Esophagus muscularis mucosa (tissue), 4 donors: ENCODE measurements around the gene BORCS8. TPM values are rescaled to one million over a fixed set of nuclear protein-coding genes. Genes with fewer than 3 reads are reported as not detected.
A peak's percentile ranks its signal among the peaks of the same experiment; 100 is the strongest.

ENCODE experiments used
- DNase-seq: peaks from one replicate; pipeline ENCODE4 v3.0.0-alpha.2; 2017; ENCODE audit errors: extremely low spot score
- H3K27ac ChIP-seq, 4 donors: fragments of 200-600 bp; sonication (generic); replicated peaks in 1 of 4; 1 replicate in 3 of 4; 2 replicates in 1 of 4; pipeline ENCODE4 v1.5.1; 2016 to 2019; ENCODE audit warnings: mild to moderate bottlenecking in 1 of 4
- H3K27me3 ChIP-seq, 4 donors: fragments of 200-600 bp; sonication (generic); one replicate each; pipeline versions ENCODE4 v1.5.1 to v1.6.0; 2016 to 2019
- H3K36me3 ChIP-seq, 4 donors: fragments of 200-600 bp; sonication (generic); one replicate each; pipeline ENCODE4 v1.5.1; 2016 to 2019
- H3K4me1 ChIP-seq, 4 donors: fragments of 200-600 bp; sonication (generic); one replicate each; pipeline ENCODE4 v1.5.1; 2016 to 2019
- H3K4me3 ChIP-seq, 4 donors: fragments of 200-600 bp; sonication (generic); 1 replicate in 2 of 4; 2 replicates in 2 of 4; pipeline ENCODE4 v1.5.1; 2016 to 2019; ENCODE audit warnings: mild to moderate bottlenecking in 4 of 4, moderate library complexity in 1 of 4
- H3K9me3 ChIP-seq, 4 donors: fragments of 200-600 bp; sonication (generic); 1 replicate in 3 of 4; 2 replicates in 1 of 4; pipeline ENCODE4 v1.5.1; 2016 to 2019
- CTCF ChIP-seq, 3 experiments: fragments of 200-600 bp in 2 of 3; fragments of 450-650 bp in 1 of 3; sonication (generic) in 2 of 3; IDR thresholded peaks; one replicate each; pipeline ENCODE4 v1.5.1; 2017 to 2019; ENCODE audit warnings: antibody characterized with exemption in 3 of 3, mild to moderate bottlenecking in 2 of 3, moderate library complexity in 1 of 3
- EP300 ChIP-seq: sonication (generic); formaldehyde crosslinking; IDR thresholded peaks from one replicate; pipeline ENCODE4 v1.6.1; 2017; ENCODE audit warnings: antibody characterized with exemption
- POLR2A ChIP-seq: fragments of 450-650 bp; IDR thresholded peaks from one replicate; pipeline ENCODE4 v1.6.1; 2017; ENCODE audit warnings: antibody characterized with exemption, moderate library complexity, mild to moderate bottlenecking, low read depth
- POLR2AphosphoS5 ChIP-seq, 2 donors: sonication (generic); formaldehyde crosslinking; IDR thresholded peaks; one replicate each; pipeline ENCODE4 v1.6.1; 2017; ENCODE audit warnings: antibody characterized with exemption in 2 of 2
- WGBS: methylation state at CpG from one replicate; pipeline ENCODE4 v1.1.5; 2018; 5-methylcytosine and 5-hydroxymethylcytosine counted together
- intact Hi-C: fragments of 100-400 bp; cut with DNase I; formaldehyde crosslinking; loops from one replicate; pipeline ENCODE4 v1.15.1; 2023
- total RNA-seq, 4 donors: library from RNA; depleted of rRNA; stranded (reverse); fragments of >200 nt; gene quantifications; one replicate each; pipeline versions ENCODE4 v1.1.0 to v1.2.1, GENCODE V29; 2016

Gene BORCS8
- total RNA-seq, 4 donors from 2014 or later: 10.8 to 16.1 (median 12.5) TPM

DNA sequence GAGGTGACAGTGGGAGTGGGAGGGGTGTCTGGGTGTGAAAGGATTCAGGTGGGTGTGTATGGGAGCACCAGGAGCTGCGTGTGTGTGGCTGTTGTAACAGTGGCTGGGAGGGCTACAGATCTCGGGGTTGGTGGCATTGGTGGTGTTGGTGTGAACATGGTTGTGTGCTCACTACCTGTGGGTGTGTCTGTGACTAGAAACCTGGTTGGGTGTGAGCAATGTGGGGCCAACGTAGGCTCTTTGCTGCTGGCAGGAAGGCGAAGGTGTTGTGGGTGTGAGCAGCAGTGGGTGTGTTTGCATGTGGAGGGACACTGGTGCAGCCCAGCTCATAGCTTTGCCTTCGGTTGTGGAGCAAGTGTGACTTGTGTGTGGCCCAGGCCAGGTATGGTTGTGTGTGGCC, 15.0 kb upstream of the BORCS8 start:
- Histone ChIP-seq H3K4me3 (no peak overlapping the region), H3K36me3 (peaks cover 0 to 2% (median under 1%) of the 10 kb centered on the region in 4 donors), H3K9me3 (no peaks in the 10 kb centered on the region), H3K4me1 (peaks cover 8 to 16% (median 14%) of the 10 kb centered on the region in 4 donors), H3K27ac (no peak overlapping the region), H3K27me3 (peaks cover 6 to 60% (median 8%) of the 10 kb centered on the region in 4 donors)
- DNase-seq: no peak
- intact Hi-C loops: no loop called here
- TF ChIP-seq POLR2A (no peak), EP300 (no peak), POLR2AphosphoS5 (IDR thresholded peaks at IDR 0.05) (no peak), CTCF (IDR thresholded peaks at IDR 0.05) (no peak)
- 51% methylated on average over 5 of the region's 5 CpGs for WGBS

DNA sequence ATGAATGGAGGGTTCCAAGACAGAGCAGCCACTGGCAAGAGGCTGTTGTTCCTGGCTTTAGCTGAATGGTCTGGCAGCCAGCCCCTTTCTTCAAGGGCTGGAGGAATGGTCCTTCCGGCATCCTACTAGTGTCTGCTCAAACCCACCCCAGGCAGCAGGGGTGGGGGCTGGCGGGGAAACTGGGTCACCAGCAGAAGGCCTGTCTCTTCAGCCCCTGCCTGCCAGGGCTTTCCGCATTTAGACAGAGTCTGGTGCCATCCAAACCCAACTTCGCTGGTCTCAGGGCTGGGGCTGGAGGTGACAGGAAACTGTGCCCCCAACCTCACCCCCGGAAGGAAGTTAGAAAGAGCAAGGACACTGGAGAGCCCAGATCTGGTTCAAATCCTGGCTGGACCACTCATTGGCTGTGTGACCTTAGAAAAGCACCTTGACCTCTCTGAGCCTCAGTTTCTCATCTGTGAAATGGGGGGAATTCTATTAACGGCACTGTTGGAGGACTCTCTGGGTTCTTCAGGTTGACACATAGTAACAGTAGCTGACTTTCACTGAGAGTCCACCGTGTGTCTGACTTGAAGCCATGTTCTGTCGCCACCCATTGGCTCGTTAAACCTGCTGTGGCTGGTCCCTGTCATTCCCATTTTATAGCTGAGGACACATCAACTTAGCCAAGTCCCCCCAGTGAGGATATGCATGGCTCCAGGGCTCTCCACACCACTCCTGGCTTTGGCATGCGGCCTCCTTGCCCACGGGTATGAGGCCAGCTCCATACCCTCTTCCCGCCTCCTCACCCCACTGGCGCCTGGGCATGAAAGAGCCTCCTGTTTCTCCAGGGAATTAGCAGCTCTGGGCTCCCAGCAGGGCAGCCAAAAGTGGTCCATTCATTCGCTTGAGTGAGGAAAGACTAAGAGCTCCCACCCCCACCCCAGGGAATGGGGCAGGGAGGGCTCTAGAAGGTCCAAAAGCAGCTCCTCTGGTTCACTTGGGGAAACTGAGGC, 13.8 kb upstream of the BORCS8 start:
- Histone ChIP-seq H3K36me3 (peaks cover 0 to 12% (median 11%) of the 10 kb centered on the region in 4 donors), H3K9me3 (no peaks in the 10 kb centered on the region), H3K27me3 (peaks cover 0 to 48% (median 0%) of the 10 kb centered on the region in 4 donors), H3K27ac (no peak overlapping the region), H3K4me1 (peaks cover 8 to 21% (median 16%) of the 10 kb centered on the region in 4 donors), H3K4me3 (no peak overlapping the region)
- intact Hi-C loops: no loop called here
- 46% methylated on average over 11 of the region's 14 CpGs for WGBS
- no peak for TF ChIP-seq POLR2A
- no peak for TF ChIP-seq EP300
- TF ChIP-seq POLR2AphosphoS5 (IDR thresholded peaks at IDR 0.05): no peak
- TF ChIP-seq CTCF (IDR thresholded peaks at IDR 0.05): no peak
- DNase-seq: no peak

DNA sequence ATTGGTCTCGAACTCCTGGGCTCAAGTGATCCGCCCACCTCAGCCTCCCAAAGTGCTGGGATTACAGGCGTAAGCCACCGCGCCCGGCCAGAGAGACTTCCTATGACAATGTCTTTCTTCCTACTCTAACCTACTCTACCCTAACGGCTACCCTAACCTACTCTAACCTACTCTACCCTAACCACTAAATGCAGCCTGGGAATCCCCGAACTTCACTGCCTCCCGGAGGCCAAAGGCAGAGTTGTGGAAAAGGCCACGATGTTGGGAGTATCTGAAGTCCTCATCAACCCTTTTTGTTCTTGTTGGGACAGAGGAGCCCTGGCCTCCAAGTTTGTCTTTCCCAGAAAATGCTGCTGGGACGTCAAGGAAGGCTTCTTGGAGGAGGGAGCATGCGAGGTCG, 12.2 kb upstream of the BORCS8 start:
- DNase-seq: no peak
- TF ChIP-seq CTCF (IDR thresholded peaks at IDR 0.05) (no peak), POLR2A (no peak), EP300 (no peak)
- 76% methylated on average over 13 of the region's 13 CpGs for WGBS
- Histone ChIP-seq H3K36me3 (peaks cover 0 to 26% (median 17%) of the 10 kb centered on the region in 4 donors), H3K4me3 (no peak overlapping the region), H3K27ac (no peak overlapping the region), H3K27me3 (peaks cover 0 to 33% (median 0%) of the 10 kb centered on the region in 4 donors), H3K9me3 (no peaks in the 10 kb centered on the region), H3K4me1 (peaks cover 8 to 21% (median 16%) of the 10 kb centered on the region in 4 donors)
- intact Hi-C loops: no loop called here

DNA sequence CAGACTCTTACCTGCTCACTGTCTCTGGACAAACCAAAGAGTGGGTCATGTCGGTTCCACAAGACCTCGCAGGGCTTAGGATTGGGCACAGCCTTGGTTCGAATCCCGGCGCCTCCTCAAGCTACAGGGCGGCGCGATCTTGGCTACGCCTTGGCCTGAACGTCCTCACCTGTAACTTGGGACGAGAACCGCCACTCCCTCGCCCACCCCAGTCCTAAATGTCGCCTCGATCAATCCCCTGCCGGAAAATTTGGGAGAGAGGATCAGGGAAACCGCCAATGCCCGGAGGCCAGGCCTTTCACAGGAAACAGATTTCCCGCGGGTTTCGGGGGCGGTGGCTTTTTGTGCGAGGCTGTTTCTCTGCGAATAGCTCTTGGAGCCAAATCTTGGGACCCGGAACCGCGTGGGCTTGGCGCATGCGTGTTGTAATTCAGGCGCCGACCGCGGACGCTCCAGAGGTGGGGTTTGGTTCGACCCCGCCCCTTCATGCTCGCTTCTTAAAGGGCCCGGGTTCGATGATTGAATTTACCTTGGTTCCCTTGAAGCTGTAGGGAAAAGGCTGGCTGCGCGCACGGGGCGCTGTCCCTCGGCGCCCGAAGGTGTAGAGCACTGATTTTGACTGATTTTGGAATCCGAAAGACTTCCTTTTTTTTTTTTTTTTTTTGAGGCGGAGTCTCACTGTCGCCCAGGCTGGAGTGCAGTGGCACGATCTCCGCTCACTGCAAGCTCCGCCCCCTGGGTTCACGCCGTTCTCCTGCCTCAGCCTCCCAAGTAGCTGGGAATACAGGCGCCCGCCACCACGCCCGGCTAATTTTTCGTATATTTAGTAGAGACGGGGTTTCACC, 11.3 kb upstream of the BORCS8 start, which contains the start of gene NR2C2AP:
Gene NR2C2AP, minus strand, starts transcription at position 403 of the 845 bp plus-strand sequence. Its CDS starts 354 bp downstream, at position 49.
- intact Hi-C loops: no loop called here
- Histone ChIP-seq H3K4me3 (peak within 1 kb of the TSS; percentile 61 to 79 (median 70)), H3K27ac (peak within 1 kb of the TSS; percentile 74 to 86 (median 78)), H3K4me1 (peaks cover 8 to 21% (median 16%) of the 10 kb centered on the region in 4 donors), H3K9me3 (no peaks in the 10 kb centered on the region), H3K27me3 (peaks cover 0 to 23% (median 0%) of the 10 kb centered on the region in 4 donors), H3K36me3 (peaks cover 6 to 35% (median 27%) of the 10 kb centered on the region in 4 donors)
- DNase-seq: peak; percentile 98
- no peak for TF ChIP-seq CTCF (IDR thresholded peaks at IDR 0.05)
- TF ChIP-seq POLR2AphosphoS5 (IDR thresholded peaks at IDR 0.05): peak; percentile 61 to 87
- WGBS: 7% methylated on average over 46 of the region's 60 CpGs
